ENCODE results near the gene MID1.

DNA sequence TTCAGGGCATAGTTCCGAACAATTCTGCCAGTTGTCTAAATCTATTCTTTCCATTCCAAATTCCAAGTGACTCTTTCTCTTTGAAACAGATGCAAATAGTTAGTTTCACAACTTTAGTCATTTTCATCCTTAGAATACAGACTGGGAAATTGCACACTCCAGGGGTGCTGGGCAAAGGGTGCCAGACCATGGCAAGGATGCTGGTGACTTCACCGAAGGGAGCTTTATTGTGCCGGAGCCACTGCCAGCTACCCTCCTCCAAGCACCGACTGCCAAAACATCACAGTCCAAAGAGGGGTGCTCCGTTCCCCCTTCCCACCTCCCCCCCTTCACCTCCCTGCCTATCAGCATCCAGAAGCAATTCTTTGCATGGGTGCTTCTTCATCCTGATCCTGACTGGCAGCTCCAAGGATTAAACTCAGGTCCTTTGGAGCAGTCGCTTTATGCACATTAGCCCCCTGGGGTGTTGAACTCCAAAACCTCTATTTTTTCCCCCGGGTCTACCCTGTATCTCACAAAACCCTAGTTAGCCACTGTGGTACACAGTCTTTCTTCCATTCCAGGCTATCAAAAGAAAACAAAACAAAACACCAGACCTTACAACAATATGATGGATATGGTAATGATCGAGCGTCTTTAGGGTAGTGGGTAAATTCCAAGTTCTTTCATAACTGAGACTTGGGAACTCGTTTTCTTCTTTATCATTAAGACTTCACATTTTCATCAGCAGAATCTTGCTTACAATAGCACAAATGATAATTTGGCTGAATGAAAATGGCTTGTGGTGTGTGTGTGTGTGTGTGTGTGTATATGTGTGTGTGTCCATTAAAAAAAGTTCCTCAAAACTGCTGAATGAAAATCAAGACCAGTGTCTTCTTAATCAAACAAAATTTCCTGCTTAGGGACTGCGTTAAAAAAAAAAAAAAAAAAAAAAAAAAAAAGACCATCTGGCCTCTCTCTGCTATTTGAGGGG, 28.7 kb downstream of the MID1 start:
- TF ChIP-seq, protein P1, sequence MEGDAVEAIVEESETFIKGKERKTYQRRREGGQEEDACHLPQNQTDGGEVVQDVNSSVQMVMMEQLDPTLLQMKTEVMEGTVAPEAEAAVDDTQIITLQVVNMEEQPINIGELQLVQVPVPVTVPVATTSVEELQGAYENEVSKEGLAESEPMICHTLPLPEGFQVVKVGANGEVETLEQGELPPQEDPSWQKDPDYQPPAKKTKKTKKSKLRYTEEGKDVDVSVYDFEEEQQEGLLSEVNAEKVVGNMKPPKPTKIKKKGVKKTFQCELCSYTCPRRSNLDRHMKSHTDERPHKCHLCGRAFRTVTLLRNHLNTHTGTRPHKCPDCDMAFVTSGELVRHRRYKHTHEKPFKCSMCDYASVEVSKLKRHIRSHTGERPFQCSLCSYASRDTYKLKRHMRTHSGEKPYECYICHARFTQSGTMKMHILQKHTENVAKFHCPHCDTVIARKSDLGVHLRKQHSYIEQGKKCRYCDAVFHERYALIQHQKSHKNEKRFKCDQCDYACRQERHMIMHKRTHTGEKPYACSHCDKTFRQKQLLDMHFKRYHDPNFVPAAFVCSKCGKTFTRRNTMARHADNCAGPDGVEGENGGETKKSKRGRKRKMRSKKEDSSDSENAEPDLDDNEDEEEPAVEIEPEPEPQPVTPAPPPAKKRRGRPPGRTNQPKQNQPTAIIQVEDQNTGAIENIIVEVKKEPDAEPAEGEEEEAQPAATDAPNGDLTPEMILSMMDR (IDR thresholded peaks at IDR 0.05) = no peak
- no peak for TF ChIP-seq EP300 (IDR thresholded peaks at IDR 0.05)

Data from tibial nerve (tissue), 4 donors.